ENCODE measurements around the gene LIX1L. TPM values are rescaled to one million over a fixed set of nuclear protein-coding genes. Genes with fewer than 3 reads are reported as not detected.

The LIX1L gene
- total and polyA plus RNA-seq, 2 of the 13 experiments (the other 11 are each of a cell fraction or from before 2014, with no cell fraction given), result 8.1 to 24.9 TPM

- TF ChIP-seq REST (IDR thresholded peaks at IDR 0.05; ENCODE audit: borderline replicate concordance in 1 of 2, low read depth in 1 of 2, low read length in 2 of 2) (peak in 1 of 2 experiments; percentile 74; a peak in 1 of 4 replicates), ZNF639 (CRISPR knock-in tag; conservative IDR thresholded peaks at IDR 0.05) (0 out of 2 replicates have a peak, but pooled peaks have one; percentile 47), SRSF1 (optimal IDR thresholded peaks at IDR 0.05; ENCODE audit: low read depth, low read length) (peak; percentile 52), LCORL (IDR thresholded peaks at IDR 0.05) (no peak), LCORL (CRISPR knock-in tag; IDR thresholded peaks at IDR 0.05) (peak; percentile 76), NCOA5 (CRISPR knock-in tag; IDR thresholded peaks at IDR 0.05) (no peak), ZNF101 (CRISPR knock-in tag; IDR thresholded peaks at IDR 0.05; ENCODE audit: borderline replicate concordance, low read depth) (0 out of 2 replicates have a peak, but pooled peaks have one; percentile 22), ZMYM3 (CRISPR knock-in tag; IDR thresholded peaks at IDR 0.05) (peak; percentile 80), PAX8 (CRISPR knock-in tag; IDR thresholded peaks at IDR 0.05; ENCODE audit: borderline replicate concordance) (no peak), PCBP1 (IDR thresholded peaks at IDR 0.05; ENCODE audit: borderline replicate concordance, low read depth, low read length) (peak; percentile 99), CHD4 (IDR thresholded peaks at IDR 0.05; ENCODE audit: borderline replicate concordance, low read length) (no peak), MBD4 (IDR thresholded peaks at IDR 0.05; ENCODE audit: borderline replicate concordance, low read length) (no peak; the same call in 1 of the 2 replicates), ZBTB38 (CRISPR knock-in tag; IDR thresholded peaks at IDR 0.05) (peak; percentile 55), EP300 (IDR thresholded peaks at IDR 0.05; ENCODE audit: low read depth in 2 of 2, low read length in 2 of 2) (peak in 1 of 2 experiments; percentile 97; a peak in 3 of 4 replicates), EP300 (CRISPR knock-in tag; IDR thresholded peaks at IDR 0.05; ENCODE audit: borderline replicate concordance) (peak; percentile 99), MYNN (CRISPR knock-in tag; IDR thresholded peaks at IDR 0.05; ENCODE audit: low read depth) (peak; percentile 81; the same call in 1 of the 2 replicates), GABPA (IDR thresholded peaks at IDR 0.05; ENCODE audit: low read depth, low read length) (no peak), GABPA (CRISPR knock-in tag; IDR thresholded peaks at IDR 0.05; ENCODE audit: low read depth) (peak; percentile 63), RARG (CRISPR knock-in tag; IDR thresholded peaks at IDR 0.05; ENCODE audit: low read depth) (0 out of 2 replicates have a peak, but pooled peaks have one; percentile 38), SMAD1 (CRISPR knock-in tag; IDR thresholded peaks at IDR 0.05; ENCODE audit: borderline replicate concordance, low read depth) (peak; percentile 45; the same call in 1 of the 2 replicates), ZNF773 (CRISPR knock-in tag; IDR thresholded peaks at IDR 0.05; ENCODE audit: borderline replicate concordance) (no peak), HOXA3 (CRISPR knock-in tag; IDR thresholded peaks at IDR 0.05) (peak; percentile 90), ZFP36L1 (CRISPR knock-in tag; IDR thresholded peaks at IDR 0.05) (peak; percentile 96), ZNF605 (CRISPR knock-in tag; IDR thresholded peaks at IDR 0.05) (peak; percentile 89; the same call in 1 of the 2 replicates), ASH2L (IDR thresholded peaks at IDR 0.05; ENCODE audit: insufficient read length, low read depth, low read length) (peak; percentile 9), ATF7 (IDR thresholded peaks at IDR 0.05) (no peak), ATF7 (CRISPR knock-in tag; IDR thresholded peaks at IDR 0.05) (peak; percentile 73; the same call in 1 of the 2 replicates), HDAC1 (CRISPR knock-in tag; IDR thresholded peaks at IDR 0.05) (peak; percentile 46)
Observed at GRCh38 chr1:145996433-145997015, 38.7 kb upstream of the LIX1L start, which contains the start of gene TXNIP (continued).

Measured in HepG2 (cell line).